GM21381 (cell line): ENCODE results near the gene SLC25A17.
"Not testable (repeated sequence)": the region's sequence is repeated elsewhere in the genome, so short reads cannot be mapped to it uniquely, and the experiment has no call there.

ENCODE experiments used
- ATAC-seq: cut with Tn5 transposase; IDR thresholded peaks from one replicate; pipeline ENCODE4 v1.9.1; 2021; ENCODE audit warnings: mild to moderate bottlenecking, moderate library complexity; ENCODE audit not compliant: unreplicated experiment

SLC25A17 gene

GRCh38 chr22:40818747-40819598 lies at the start of gene SLC25A17:
SLC25A17 (minus strand) TSS chr22:40819346; CDS start chr22:40819248, 98 bp downstream.
- peak; percentile 70 for ATAC-seq

GRCh38 chr22:40868379-40868778 lies 49.2 kb upstream of the SLC25A17 start:
- not testable (repeated sequence) for ATAC-seq

GRCh38 chr22:40867109-40867508 lies 48.0 kb upstream of the SLC25A17 start:
- ATAC-seq: no peak

GRCh38 chr22:40862537-40862936 lies 43.4 kb upstream of the SLC25A17 start:
- no peak for ATAC-seq

GRCh38 chr22:40862013-40862412 lies 42.9 kb upstream of the SLC25A17 start, which contains the start of gene DNAJB7:
DNAJB7 (minus strand) TSS chr22:40862113; CDS start chr22:40861994, 119 bp downstream.
- ATAC-seq: no peak

- no peak for ATAC-seq
Measured at GRCh38 chr22:40857309-40857855, 38.2 kb upstream of the SLC25A17 start.

- peak; percentile 89 for ATAC-seq
Measured at GRCh38 chr22:40856513-40857308, 37.6 kb upstream of the SLC25A17 start, which contains the start of the genes ST13 and XPNPEP3. ST13 (minus strand) TSS chr22:40856639; CDS start chr22:40856540, 99 bp downstream. XPNPEP3 (plus strand) TSS chr22:40857148; CDS start chr22:40857182, 34 bp downstream.

GRCh38 chr22:40855979-40856512 lies 36.9 kb upstream of the SLC25A17 start:
- peak; percentile 20 for ATAC-seq

- no peak for ATAC-seq
Measured at GRCh38 chr22:40855071-40855978, 36.2 kb upstream of the SLC25A17 start.

GRCh38 chr22:40853961-40854360 lies 34.8 kb upstream of the SLC25A17 start:
- no peak for ATAC-seq

- no peak for ATAC-seq
Measured at GRCh38 chr22:40853333-40853732, 34.2 kb upstream of the SLC25A17 start.

- not testable (repeated sequence) for ATAC-seq
Measured at GRCh38 chr22:40845816-40846215, 26.7 kb upstream of the SLC25A17 start.

- no peak for ATAC-seq
Measured at GRCh38 chr22:40844951-40845350, 25.8 kb upstream of the SLC25A17 start.

- ATAC-seq: no peak
Measured at GRCh38 chr22:40838486-40838885, 19.3 kb upstream of the SLC25A17 start.

GRCh38 chr22:40834619-40835018 lies 15.5 kb upstream of the SLC25A17 start:
- ATAC-seq: no peak

- no peak for ATAC-seq
Measured at GRCh38 chr22:40829131-40829530, 10.0 kb upstream of the SLC25A17 start.

GRCh38 chr22:40826984-40827741 lies 8.0 kb upstream of the SLC25A17 start:
- ATAC-seq: no peak

- ATAC-seq: not testable (repeated sequence)
Measured at GRCh38 chr22:40826292-40826691, 7.1 kb upstream of the SLC25A17 start.

- no peak for ATAC-seq
Measured at GRCh38 chr22:40823426-40823825, 4.3 kb upstream of the SLC25A17 start.
